ENCODE measurements around the gene ULK1. TPM values are rescaled to one million over a fixed set of nuclear protein-coding genes. Genes with fewer than 3 reads are reported as not detected.

The ULK1 gene
- total and polyA plus RNA-seq, 2 donors from 2014 or later: 11.4 to 33.4 TPM

DNA sequence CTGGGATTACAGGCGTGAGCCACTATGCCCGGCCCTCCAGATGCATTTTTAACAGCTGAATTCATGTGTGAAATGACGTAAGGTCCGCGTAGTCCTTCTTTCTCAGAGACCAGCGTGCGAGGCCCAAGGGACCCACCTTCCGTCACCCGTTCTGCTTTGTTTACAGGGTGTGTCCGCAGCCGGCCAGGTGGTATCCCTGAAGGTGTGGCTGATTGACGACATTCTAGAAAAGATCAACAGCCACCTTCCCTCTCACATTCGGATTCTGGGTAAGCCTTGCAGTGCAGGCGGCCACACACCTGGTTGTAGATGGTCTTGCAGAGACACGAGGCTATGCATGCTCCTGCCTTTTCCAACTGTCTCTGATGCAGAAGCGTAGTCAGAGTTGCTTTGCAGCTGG, 44.6 kb downstream of the ULK1 start:
- no peak overlapping the region for H3K4me3 ChIP-seq (ENCODE audit: low read length in 3 of 3)
- H3K27ac ChIP-seq (ENCODE audit: low read depth in 2 of 2, low read length in 2 of 2): no peak overlapping the region
- FAIRE-seq (no peak), DNase-seq (peak in 2 of 5 donors; percentile 23 to 51)
- TF ChIP-seq, protein P1, sequence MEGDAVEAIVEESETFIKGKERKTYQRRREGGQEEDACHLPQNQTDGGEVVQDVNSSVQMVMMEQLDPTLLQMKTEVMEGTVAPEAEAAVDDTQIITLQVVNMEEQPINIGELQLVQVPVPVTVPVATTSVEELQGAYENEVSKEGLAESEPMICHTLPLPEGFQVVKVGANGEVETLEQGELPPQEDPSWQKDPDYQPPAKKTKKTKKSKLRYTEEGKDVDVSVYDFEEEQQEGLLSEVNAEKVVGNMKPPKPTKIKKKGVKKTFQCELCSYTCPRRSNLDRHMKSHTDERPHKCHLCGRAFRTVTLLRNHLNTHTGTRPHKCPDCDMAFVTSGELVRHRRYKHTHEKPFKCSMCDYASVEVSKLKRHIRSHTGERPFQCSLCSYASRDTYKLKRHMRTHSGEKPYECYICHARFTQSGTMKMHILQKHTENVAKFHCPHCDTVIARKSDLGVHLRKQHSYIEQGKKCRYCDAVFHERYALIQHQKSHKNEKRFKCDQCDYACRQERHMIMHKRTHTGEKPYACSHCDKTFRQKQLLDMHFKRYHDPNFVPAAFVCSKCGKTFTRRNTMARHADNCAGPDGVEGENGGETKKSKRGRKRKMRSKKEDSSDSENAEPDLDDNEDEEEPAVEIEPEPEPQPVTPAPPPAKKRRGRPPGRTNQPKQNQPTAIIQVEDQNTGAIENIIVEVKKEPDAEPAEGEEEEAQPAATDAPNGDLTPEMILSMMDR (IDR thresholded peaks at IDR 0.05; ENCODE audit: borderline replicate concordance, extremely low read depth, insufficient read depth): no peak
- no peak overlapping the region for H3K9ac ChIP-seq (ENCODE audit: low read length in 3 of 3)
- intact Hi-C loops (cut with DNase I): no loop called here
- no peaks in the 10 kb centered on the region for H3K4me1 ChIP-seq (ENCODE audit: control insufficient read depth in 2 of 3, insufficient read depth in 2 of 3, low read depth in 1 of 3, low read length in 3 of 3)
- no peaks in the 10 kb centered on the region for H3K9me3 ChIP-seq (ENCODE audit: control insufficient read depth in 2 of 3, insufficient read depth in 1 of 3, low read length in 3 of 3)
- H3K36me3 ChIP-seq (ENCODE audit: control insufficient read depth in 2 of 3, insufficient read depth in 3 of 3, low read length in 3 of 3): peaks cover 0 to 12% (median 6%) of the 10 kb centered on the region in 3 donors
- H3K27me3 ChIP-seq (ENCODE audit: control insufficient read depth, insufficient read depth, low read length): no peaks in the 10 kb centered on the region

DNA sequence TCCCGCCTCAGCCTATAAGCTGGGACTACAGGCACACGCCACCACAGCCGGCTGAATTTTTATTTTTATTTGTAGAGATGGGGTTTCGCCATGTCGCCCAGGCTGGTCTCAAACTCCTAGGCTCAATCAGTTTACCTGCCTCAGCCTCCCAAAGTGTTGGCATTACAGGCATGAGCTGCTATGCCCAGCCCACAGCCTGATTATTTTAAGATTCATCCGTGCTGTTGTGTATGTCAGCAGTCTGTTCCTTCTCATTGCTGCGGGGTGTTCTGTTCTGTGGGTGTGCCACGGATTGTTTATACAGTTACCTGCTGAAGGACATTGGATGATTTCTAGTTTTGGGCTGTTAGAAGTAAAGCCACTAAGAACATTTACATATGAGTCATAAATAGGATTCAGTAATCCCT, 45.7 kb downstream of the ULK1 start:
- Histone ChIP-seq H3K27ac (ENCODE audit: low read depth in 2 of 2, low read length in 2 of 2) (no peak overlapping the region), H3K9me3 (ENCODE audit: control insufficient read depth in 2 of 3, insufficient read depth in 1 of 3, low read length in 3 of 3) (no peaks in the 10 kb centered on the region), H3K4me1 (ENCODE audit: control insufficient read depth in 2 of 3, insufficient read depth in 2 of 3, low read depth in 1 of 3, low read length in 3 of 3) (no peaks in the 10 kb centered on the region), H3K4me3 (ENCODE audit: low read length in 3 of 3) (no peak overlapping the region), H3K9ac (ENCODE audit: low read length in 3 of 3) (no peak overlapping the region), H3K36me3 (ENCODE audit: control insufficient read depth in 2 of 3, insufficient read depth in 3 of 3, low read length in 3 of 3) (peaks cover 0 to 12% (median 0%) of the 10 kb centered on the region in 3 donors), H3K27me3 (ENCODE audit: control insufficient read depth, insufficient read depth, low read length) (no peaks in the 10 kb centered on the region)
- DNase-seq (peak in 2 of 5 donors; percentile 7 to 12), FAIRE-seq (no peak)
- TF ChIP-seq, protein P1 (IDR thresholded peaks at IDR 0.05; ENCODE audit: borderline replicate concordance, extremely low read depth, insufficient read depth): no peak
- intact Hi-C loops (cut with DNase I): no loop called here

DNA sequence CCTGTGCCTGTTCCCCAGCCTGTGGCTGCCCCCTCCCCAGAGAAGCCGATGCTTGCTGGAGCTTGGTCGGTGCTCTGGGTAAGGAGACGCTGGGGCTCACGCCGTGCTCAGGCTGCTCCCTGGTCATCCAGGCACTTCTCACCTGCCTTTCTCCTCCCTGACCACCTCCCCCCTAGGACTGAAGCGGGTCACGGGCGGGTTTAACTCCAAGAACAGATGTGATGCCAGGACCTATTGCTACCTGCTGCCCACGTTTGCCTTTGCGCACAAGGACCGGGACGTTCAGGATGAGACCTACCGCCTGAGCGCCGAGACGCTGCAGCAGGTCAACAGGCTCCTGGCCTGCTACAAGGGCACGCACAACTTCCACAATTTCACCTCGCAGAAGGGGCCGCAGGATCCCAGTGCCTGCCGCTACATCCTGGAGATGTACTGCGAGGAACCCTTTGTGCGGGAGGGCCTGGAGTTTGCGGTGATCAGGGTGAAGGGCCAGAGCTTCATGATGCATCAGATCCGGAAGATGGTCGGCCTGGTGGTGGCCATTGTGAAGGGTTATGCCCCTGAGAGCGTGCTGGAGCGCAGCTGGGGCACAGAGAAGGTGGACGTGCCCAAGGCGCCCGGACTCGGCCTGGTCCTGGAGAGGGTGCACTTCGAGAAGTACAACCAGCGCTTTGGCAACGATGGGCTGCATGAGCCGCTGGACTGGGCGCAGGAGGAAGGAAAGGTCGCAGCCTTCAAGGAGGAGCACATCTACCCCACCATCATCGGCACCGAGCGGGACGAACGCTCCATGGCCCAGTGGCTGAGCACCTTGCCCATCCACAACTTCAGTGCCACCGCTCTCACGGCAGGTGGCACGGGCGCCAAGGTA, 46.9 kb downstream of the ULK1 start:
- H3K4me3 ChIP-seq (ENCODE audit: low read length in 3 of 3): no peak overlapping the region
- H3K36me3 ChIP-seq (ENCODE audit: control insufficient read depth in 2 of 3, insufficient read depth in 3 of 3, low read length in 3 of 3): peaks cover 0 to 12% (median 0%) of the 10 kb centered on the region in 3 donors
- H3K27me3 ChIP-seq (ENCODE audit: control insufficient read depth, insufficient read depth, low read length): no peaks in the 10 kb centered on the region
- H3K27ac ChIP-seq (ENCODE audit: low read depth in 2 of 2, low read length in 2 of 2): no peak overlapping the region
- H3K4me1 ChIP-seq (ENCODE audit: control insufficient read depth in 2 of 3, insufficient read depth in 2 of 3, low read depth in 1 of 3, low read length in 3 of 3): no peaks in the 10 kb centered on the region
- DNase-seq (peak in 2 of 5 donors; percentile 25 to 73), FAIRE-seq (no peak)
- TF ChIP-seq, protein P1 (IDR thresholded peaks at IDR 0.05; ENCODE audit: borderline replicate concordance, extremely low read depth, insufficient read depth): no peak
- no peaks in the 10 kb centered on the region for H3K9me3 ChIP-seq (ENCODE audit: control insufficient read depth in 2 of 3, insufficient read depth in 1 of 3, low read length in 3 of 3)
- no peak overlapping the region for H3K9ac ChIP-seq (ENCODE audit: low read length in 3 of 3)
- intact Hi-C loops (cut with DNase I): no loop called here
